Measurements from ENCODE around the gene STIMATE.

GRCh38 chr3:52854013-52854412 is 43.3 kb downstream of the STIMATE start:
- TF ChIP-seq CTCF (conservative IDR thresholded peaks at IDR 0.05) (no peak), ZFX (IDR thresholded peaks at IDR 0.05) (no peak)
